HEK293T (cell line): ENCODE results near the gene PLA2G10.
"Not testable (repeated sequence)": the region's sequence is repeated elsewhere in the genome, so short reads cannot be mapped to it uniquely, and the experiment has no call there.

Experiments used
- CTCF ChIA-PET: fragments of 350-600 bp; formaldehyde crosslinking; extraction: SDS; loops from one replicate; lab custom pipeline; 2021; ENCODE audit warnings: antibody characterized with exemption, inconsistent platforms; lab: Yijun Ruan, JAX
- POLR2A ChIA-PET: fragments of 350-600 bp; formaldehyde crosslinking; extraction: SDS; loops from one replicate; lab custom pipeline; 2020; ENCODE audit warnings: antibody characterized with exemption, inconsistent platforms; lab: Yijun Ruan, JAX
- DNase-seq: peaks from one replicate; pipeline ENCODE4 v3.0.0; 2012; ENCODE audit warnings: mixed read lengths; ENCODE audit errors: extremely low spot score
- ARNT ChIP-seq: fragments of 450-650 bp; IDR thresholded peaks from 2 replicates; pipeline ENCODE4 v1.6.1; 2017; ENCODE audit warnings: mild to moderate bottlenecking
- BHLHE40 ChIP-seq: fragments of 450-650 bp; IDR thresholded peaks from 2 replicates; pipeline ENCODE4 v1.6.1; 2016; ENCODE audit warnings: mild to moderate bottlenecking, moderate library complexity, borderline replicate concordance
- CTBP1 ChIP-seq: fragments of 450-650 bp; IDR thresholded peaks from 2 replicates; pipeline ENCODE4 v1.6.1; 2016; ENCODE audit warnings: borderline replicate concordance
- ELF4 ChIP-seq: fragments of 450-650 bp; IDR thresholded peaks from 2 replicates; pipeline ENCODE4 v1.6.1; 2017; ENCODE audit warnings: antibody characterized with exemption
- FOXA1 ChIP-seq: fragments of 450-650 bp; IDR thresholded peaks from 2 replicates; pipeline ENCODE4 v1.6.1; 2016; ENCODE audit warnings: mild to moderate bottlenecking
- FOXK2 ChIP-seq: fragments of 450-650 bp; IDR thresholded peaks from 2 replicates; pipeline ENCODE4 v1.6.1; 2016; ENCODE audit warnings: mild to moderate bottlenecking
- FOXM1 ChIP-seq: fragments of 450-650 bp; IDR thresholded peaks from 2 replicates; pipeline ENCODE4 v1.6.1; 2017; ENCODE audit warnings: mild to moderate bottlenecking, borderline replicate concordance
- HDGF ChIP-seq: fragments of 450-650 bp; IDR thresholded peaks from 2 replicates; pipeline ENCODE4 v1.6.1; 2017; ENCODE audit warnings: antibody characterized with exemption, borderline replicate concordance
- L3MBTL2 ChIP-seq: fragments of 450-650 bp; conservative IDR thresholded peaks from 2 replicates; pipeline ENCODE4 v1.6.1; 2016; ENCODE audit warnings: mild to moderate bottlenecking
- NFRKB ChIP-seq: fragments of 450-650 bp; IDR thresholded peaks from 2 replicates; pipeline ENCODE4 v1.6.1; 2016; ENCODE audit warnings: mild to moderate bottlenecking, moderate library complexity
- PKNOX1 ChIP-seq: fragments of 450-650 bp; IDR thresholded peaks from 2 replicates; pipeline ENCODE4 v1.6.1; 2016
- SP1 ChIP-seq: fragments of 450-650 bp; IDR thresholded peaks from 2 replicates; pipeline ENCODE4 v1.6.1; 2017
- SUZ12 ChIP-seq: fragments of 450-650 bp; IDR thresholded peaks from 2 replicates; pipeline ENCODE4 v1.6.1; 2016; ENCODE audit warnings: mild to moderate bottlenecking
- ZNF384 ChIP-seq: fragments of 450-650 bp; IDR thresholded peaks from 2 replicates; pipeline ENCODE4 v1.6.1; 2016

The PLA2G10 gene

GRCh38 chr16:14641926-14642325, 52.2 kb downstream of the PLA2G10 start:
- TF ChIP-seq HDGF, result no peak
- TF ChIP-seq CTBP1, result no peak
- TF ChIP-seq BHLHE40, result no peak
- ChIA-PET CTCF (no interaction called here), POLR2A (no interaction called here)
- no peak for DNase-seq

- POLR2A ChIA-PET, result no interaction called here
- DNase-seq, result no peak
- CTCF ChIA-PET, result no interaction called here
- TF ChIP-seq CTBP1 (no peak), FOXK2 (no peak), NFRKB (no peak), BHLHE40 (no peak), PKNOX1 (no peak), ELF4 (no peak)
These were observed 52.9 kb downstream of the PLA2G10 start for GRCh38 chr16:14641206-14641605.

DNA sequence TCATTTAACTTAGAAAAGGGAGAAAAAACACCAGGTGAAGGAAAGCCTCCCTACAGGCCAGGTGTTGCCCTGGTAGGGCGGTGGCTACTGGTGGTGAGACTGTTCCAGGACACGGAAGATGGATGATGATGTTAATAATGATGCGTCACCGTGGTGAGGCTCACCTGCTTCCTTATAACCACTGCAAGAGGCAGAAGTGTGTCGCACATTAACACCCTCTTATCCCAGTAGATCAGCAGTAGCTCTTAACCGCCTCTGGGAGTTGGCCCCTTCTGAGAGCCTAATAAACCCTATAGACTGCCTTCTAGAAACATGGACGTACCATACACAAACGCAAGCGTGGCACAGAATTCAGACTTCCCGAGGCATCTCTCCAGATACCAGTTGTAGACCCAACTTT, 53.6 kb downstream of the PLA2G10 start:
- TF ChIP-seq FOXA1, result no peak
- no peak for TF ChIP-seq L3MBTL2
- TF ChIP-seq SP1, result no peak
- no peak for DNase-seq
- ChIA-PET CTCF (no interaction called here), POLR2A (no interaction called here)

DNA sequence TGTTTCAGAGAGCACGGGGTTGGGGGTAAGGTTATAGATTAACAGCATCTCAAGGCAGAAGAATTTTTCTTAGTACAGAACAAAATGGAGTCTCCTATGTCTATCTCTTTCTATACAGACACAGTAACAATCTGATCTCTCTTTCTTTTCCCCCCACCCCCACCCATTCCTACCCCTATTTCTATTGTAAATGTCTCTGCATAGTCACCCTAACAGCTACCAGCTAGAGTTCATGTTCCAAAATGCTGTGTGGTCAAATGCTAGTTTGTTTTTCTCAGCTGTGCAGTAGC, 57.2 kb downstream of the PLA2G10 start:
- DNase-seq, POLR2A ChIA-PET: not testable (repeated sequence)
- CTCF ChIA-PET, result interaction anchor here (0.6 kb wide), 1 partner anchor 16 kb away, joined by 4 read pairs; no protein-coding TSS in a partner anchor

- CTCF ChIA-PET, POLR2A ChIA-PET, DNase-seq: not testable (repeated sequence)
These were observed 57.7 kb downstream of the PLA2G10 start for GRCh38 chr16:14636179-14636950.

DNA sequence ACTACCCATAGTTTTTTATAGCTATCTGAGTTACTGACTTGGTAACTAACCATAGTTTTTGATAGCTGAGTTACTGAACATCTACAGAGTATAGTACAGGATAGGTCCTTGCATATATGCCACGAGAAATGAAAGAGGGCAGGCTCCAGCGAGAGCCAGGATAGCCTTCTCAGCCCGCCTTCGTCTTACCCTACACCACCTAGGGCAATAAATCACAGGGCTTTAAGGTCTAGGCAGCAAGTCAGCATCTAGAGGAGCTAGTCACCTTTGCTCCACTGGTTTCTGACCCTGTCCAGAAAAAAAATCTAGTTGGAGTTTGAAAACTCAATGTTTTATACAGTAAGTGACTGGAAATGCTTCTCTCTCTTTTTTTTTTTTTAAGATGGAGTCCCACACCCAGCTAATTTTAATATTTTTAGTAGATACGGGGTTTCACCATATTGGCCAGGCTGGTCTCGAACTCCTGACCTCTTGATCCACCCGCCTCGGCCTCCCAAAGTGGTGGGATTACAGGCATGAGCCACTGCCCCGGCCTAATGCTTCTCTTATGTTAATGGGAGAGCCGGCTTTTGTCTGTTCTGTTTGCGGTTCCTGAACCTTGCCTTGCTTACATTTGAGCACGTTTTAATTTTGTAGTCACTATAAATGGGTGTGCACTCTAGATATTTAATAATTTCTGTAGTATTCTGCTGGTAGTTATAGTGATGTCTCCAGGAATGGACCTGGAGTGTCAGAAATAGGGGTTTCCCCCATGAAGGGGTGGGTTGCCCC, 58.5 kb downstream of the PLA2G10 start:
- no peak for TF ChIP-seq SUZ12
- TF ChIP-seq BHLHE40, result no peak
- TF ChIP-seq L3MBTL2, result no peak
- TF ChIP-seq SP1, result no peak
- TF ChIP-seq FOXM1, result no peak
- no peak for TF ChIP-seq ZNF384
- no peak for TF ChIP-seq CTBP1
- TF ChIP-seq FOXK2, result no peak
- TF ChIP-seq PKNOX1, result no peak
- TF ChIP-seq HDGF, result no peak
- no peak for TF ChIP-seq FOXA1
- ChIA-PET CTCF (no interaction called here), POLR2A (no interaction called here)
- no peak for DNase-seq

- ChIA-PET CTCF (no interaction called here), POLR2A (interaction anchor here (0.7 to 1.0 kb wide), 2 partner anchors 9 to 30 kb away, joined by 3 read pairs; no protein-coding TSS in a partner anchor)
- TF ChIP-seq ARNT (no peak), PKNOX1 (no peak), BHLHE40 (no peak), ELF4 (no peak), SUZ12 (no peak)
- no peak for DNase-seq
These were observed 59.8 kb downstream of the PLA2G10 start for GRCh38 chr16:14634389-14634725.
